HCT116 (cell line): Measurements from ENCODE around the gene IL1B. TPM values are rescaled to one million over a fixed set of nuclear protein-coding genes. Genes with fewer than 3 reads are reported as not detected.

Experiments
- ATAC-seq: fragments of 200-7000 bp; cut with Tn5 transposase; 2 replicates; pipeline ENCODE4 v1.9.1; 2020; ENCODE audit warnings: mild to moderate bottlenecking, moderate library complexity
- BruUV-seq: library from RNA; stranded (reverse); fragments of 400-500 nt; replicated peaks from 2 replicates; lab custom pipeline; 2021; lab: Mats Ljungman, UMichigan
- CTCF ChIA-PET: fragments of 300-600 bp; sonication (Branson Sonifier 250); formaldehyde crosslinking; loops from one replicate; lab custom pipeline; 2021; ENCODE audit warnings: antibody characterized with exemption; lab: Charles Lee
- POLR2A ChIA-PET: fragments of 300-600, 350-600 bp; sonication (Branson Sonifier 250); formaldehyde crosslinking; loops from one replicate; lab custom pipeline; 2021; ENCODE audit warnings: antibody characterized with exemption; lab: Charles Lee
- RAD21 ChIA-PET, 2 experiments: fragments of 300-600 bp; sonication (Branson Sonifier 250); formaldehyde crosslinking; loops; one replicate each; lab custom pipeline; 2023; ENCODE audit warnings: low total read pairs in 2 of 2; ENCODE audit not compliant: uncharacterized antibody in 2 of 2, unreplicated experiment in 2 of 2, low non-redundant PET in 1 of 2; lab: Charles Lee
- DNase-seq: peaks from one replicate; pipeline ENCODE4 v3.0.0-alpha.2; 2010; ENCODE audit warnings: low read depth, low spot score
- H2AFZ ChIP-seq: fragments of 200-600 bp; shearing (Covaris generic), sonication (generic); 2 replicates; pipeline ENCODE4 v1.6.1; 2017; ENCODE audit warnings: low read depth, mixed run types, mixed read lengths, antibody characterized with exemption, low read length; ENCODE audit not compliant: poor library complexity, severe bottlenecking
- H3K27ac ChIP-seq: 2 replicates; pipeline ENCODE4 v1.5.1; 2012; ENCODE audit warnings: low read depth, low read length
- H3K27me3 ChIP-seq: fragments of 200-600 bp; sonication (generic); 2 replicates; pipeline ENCODE4 v1.6.1; 2016; ENCODE audit warnings: mixed run types, low read length, mixed read lengths; ENCODE audit not compliant: insufficient read depth
- H3K36me3 ChIP-seq, 2 experiments: fragments of 200-500 bp in 1 of 2; fragments of 200-600 bp in 1 of 2; sonication (Bioruptor generic) in 1 of 2; sonication (generic) in 1 of 2; 2 replicates each; pipeline versions ENCODE4 v1.5.1 to v1.6.1; 2014 to 2016; ENCODE audit warnings: low read length in 2 of 2, inconsistent platforms in 1 of 2, mixed read lengths in 1 of 2, mixed run types in 1 of 2; ENCODE audit not compliant: insufficient read depth in 2 of 2, control insufficient read depth in 1 of 2
- H3K4me1 ChIP-seq, 2 experiments: fragments of 200-600 bp in 1 of 2; sonication (generic) in 1 of 2; 2 replicates each; pipeline versions ENCODE4 v1.5.1 to v1.6.1; 2012 to 2017; ENCODE audit warnings: low read length in 2 of 2, inconsistent platforms in 1 of 2, mild to moderate bottlenecking in 1 of 2, mixed read lengths in 1 of 2, mixed run types in 1 of 2, moderate library complexity in 1 of 2; ENCODE audit not compliant: insufficient read depth in 2 of 2, control insufficient read depth in 1 of 2
- H3K4me2 ChIP-seq: fragments of 200-600 bp; sonication (generic); 2 replicates; pipeline ENCODE4 v1.6.1; 2017; ENCODE audit warnings: mixed run types, low read length, mixed read lengths
- H3K4me3 ChIP-seq, 2 experiments: fragments of 200-600 bp in 1 of 2; sonication (generic) in 1 of 2; replicated peaks in 1 of 2; 2 replicates each; pipeline ENCODE4 v1.5.1; 2011 to 2016; ENCODE audit warnings: low read length in 2 of 2, control low read depth in 1 of 2, low read depth in 1 of 2, mild to moderate bottlenecking in 1 of 2, mixed read lengths in 1 of 2, mixed run types in 1 of 2
- H3K79me2 ChIP-seq: fragments of 200-600 bp; sonication (generic); 2 replicates; pipeline ENCODE4 v1.6.1; 2017; ENCODE audit warnings: mild to moderate bottlenecking, mixed run types, low read length, moderate library complexity, mixed read lengths; ENCODE audit not compliant: insufficient read depth
- H3K9ac ChIP-seq: fragments of 200-600 bp; sonication (generic); 2 replicates; pipeline ENCODE4 v1.6.1; 2016; ENCODE audit warnings: low read length, mixed read lengths
- H3K9me2 ChIP-seq: fragments of 200-600 bp; sonication (generic), shearing (Covaris generic); 2 replicates; pipeline ENCODE4 v1.6.1; 2017; ENCODE audit warnings: mixed run types, mild to moderate bottlenecking, moderate library complexity; ENCODE audit not compliant: insufficient read depth
- H3K9me3 ChIP-seq, 2 experiments: fragments of 200-500 bp in 1 of 2; fragments of 200-600 bp in 1 of 2; sonication (Bioruptor generic) in 1 of 2; sonication (generic) in 1 of 2; 2 replicates each; pipeline ENCODE4 v1.6.1; 2014 to 2017; ENCODE audit warnings: low read length in 2 of 2, mixed read lengths in 2 of 2, inconsistent platforms in 1 of 2, low read depth in 1 of 2, mild to moderate bottlenecking in 1 of 2, mixed run types in 1 of 2, moderate library complexity in 1 of 2; ENCODE audit not compliant: control insufficient read depth in 1 of 2, insufficient read depth in 1 of 2
- H4K20me1 ChIP-seq: fragments of 200-600 bp; sonication (generic), shearing (Covaris generic); 2 replicates; pipeline ENCODE4 v1.6.1; 2017; ENCODE audit warnings: mixed run types, mild to moderate bottlenecking, moderate library complexity; ENCODE audit not compliant: insufficient read depth
- CBX3 ChIP-seq: IDR thresholded peaks from 2 replicates; pipeline ENCODE4 v1.6.1; 2012; ENCODE audit warnings: low read depth
- CEBPB ChIP-seq: IDR thresholded peaks from 2 replicates; pipeline ENCODE4 v1.6.1; 2012; ENCODE audit warnings: low read depth
- EZH2 ChIP-seq: fragments of 200-600 bp; sonication (generic); IDR thresholded peaks from 2 replicates; pipeline ENCODE4 v1.6.1; 2017; ENCODE audit warnings: antibody characterized with exemption, mixed run types
- FOSL1 ChIP-seq: IDR thresholded peaks from 2 replicates; pipeline ENCODE4 v1.6.1; 2012; ENCODE audit warnings: low read depth
- POLR2A ChIP-seq: IDR thresholded peaks from 2 replicates; pipeline ENCODE4 v1.7.0; 2011; ENCODE audit warnings: borderline replicate concordance; ENCODE audit not compliant: insufficient read depth, insufficient read length; ENCODE audit errors: extremely low read depth
- RAD21 ChIP-seq: IDR thresholded peaks from 2 replicates; pipeline ENCODE4 v1.6.1; 2012; ENCODE audit warnings: low read depth, mild to moderate bottlenecking
- SP1 ChIP-seq: IDR thresholded peaks from 2 replicates; pipeline ENCODE4 v1.6.1; 2012; ENCODE audit warnings: low read depth
- TCF7L2 ChIP-seq: IDR thresholded peaks from 2 replicates; pipeline ENCODE4 v1.7.0; 2011; ENCODE audit warnings: borderline replicate concordance, inconsistent platforms; ENCODE audit not compliant: insufficient read depth, insufficient read length; ENCODE audit errors: extremely low read depth
- YY1 ChIP-seq: IDR thresholded peaks from 2 replicates; pipeline ENCODE4 v1.6.1; 2011; ENCODE audit warnings: low read length, low read depth, moderate library complexity, mild to moderate bottlenecking; ENCODE audit not compliant: insufficient replicate concordance; ENCODE audit errors: extremely low read depth
- ZFX ChIP-seq: fragments of 450-650 bp; IDR thresholded peaks from 2 replicates; pipeline ENCODE4 v1.6.1; 2017
- intact Hi-C: fragments of 100-400 bp; cut with micrococcal nuclease; formaldehyde crosslinking; loops from 2 replicates; pipeline ENCODE4 v1.10.0; 2022
- total RNA-seq: library from RNA; stranded (reverse); gene quantifications from one replicate; pipeline ENCODE4 v1.2.1, GENCODE V29; 2021; ENCODE audit not compliant: unreplicated experiment
- TF ChIP-seq, protein P1 (sequence below), 3 experiments: fragments of 200-600 bp in 1 of 3; sonication (generic) in 1 of 3; IDR thresholded peaks in 2 of 3; conservative IDR thresholded peaks in 1 of 3; 2 replicates each; pipeline ENCODE4 v1.5.1; 2012 to 2017; ENCODE audit warnings: low read depth in 2 of 3, low read length in 2 of 3, antibody characterized with exemption in 1 of 3, borderline replicate concordance in 1 of 3, control low read depth in 1 of 3, mild to moderate bottlenecking in 1 of 3, mixed read lengths in 1 of 3, mixed run types in 1 of 3, moderate library complexity in 1 of 3; ENCODE audit not compliant: insufficient read depth in 1 of 3
- TF ChIP-seq, protein P2 (sequence below): IDR thresholded peaks from 2 replicates; pipeline ENCODE4 v1.6.1; 2012; ENCODE audit warnings: low read depth
- TF ChIP-seq, protein P3 (sequence below): IDR thresholded peaks from 2 replicates; pipeline ENCODE4 v1.6.1; 2012
- TF ChIP-seq, protein P4 (sequence below): IDR thresholded peaks from 2 replicates; pipeline ENCODE4 v1.6.1; 2011; ENCODE audit warnings: mild to moderate bottlenecking, low read length, moderate library complexity; ENCODE audit not compliant: insufficient replicate concordance; ENCODE audit errors: extremely low read depth

IL1B gene
- total RNA-seq, 1 experiment from 2014 or later: not detected

DNA sequence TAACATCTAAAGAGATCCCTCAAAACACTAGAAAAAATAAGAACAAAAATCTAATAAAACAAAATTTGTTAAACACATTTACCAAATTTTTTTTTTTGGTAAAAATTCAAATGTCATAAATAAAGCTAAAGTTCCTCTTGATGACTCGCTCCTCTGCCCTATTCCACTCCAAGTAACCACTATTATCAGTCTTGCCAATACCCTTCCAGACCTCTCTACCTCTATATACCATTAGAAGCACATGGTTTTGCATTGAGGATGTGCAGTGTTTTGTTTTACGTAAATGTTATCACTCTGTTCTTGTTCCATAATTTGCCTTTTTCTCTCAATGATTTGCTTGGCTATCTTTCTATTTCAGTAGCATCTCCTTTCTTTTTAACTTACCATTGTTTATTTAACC is 10.9 kb downstream of the IL1B start:
- peaks cover 7 to 9% of the 10 kb centered on the region in 2 experiments; a peak in 2 of 4 replicates for H3K4me1 ChIP-seq
- TF ChIP-seq CBX3 (no peak), POLR2A (no peak), RAD21 (no peak), TCF7L2 (no peak), FOSL1 (no peak)
- TF ChIP-seq, all 23 proteins: peak for 0
- Histone ChIP-seq H3K79me2 (no peaks in the 10 kb centered on the region), H3K9me3 (no peaks in the 10 kb centered on the region), H3K36me3 (no peaks in the 10 kb centered on the region), H3K27ac (no peak overlapping the region), H3K9me2 (no peaks in the 10 kb centered on the region), H3K4me3 (no peak overlapping the region), H3K9ac (no peak overlapping the region), H4K20me1 (no peaks in the 10 kb centered on the region), H2AFZ (no peak overlapping the region), H3K27me3 (no peaks in the 10 kb centered on the region), H3K4me2 (no peak overlapping the region)
- DNase-seq (no peak), ATAC-seq (no peak)
- POLR2A ChIA-PET: no interaction called here
- intact Hi-C loops: no loop called here
- RAD21 ChIA-PET: no interaction called here
- CTCF ChIA-PET: no interaction called here
- BruUV-seq: no TSS peak

DNA sequence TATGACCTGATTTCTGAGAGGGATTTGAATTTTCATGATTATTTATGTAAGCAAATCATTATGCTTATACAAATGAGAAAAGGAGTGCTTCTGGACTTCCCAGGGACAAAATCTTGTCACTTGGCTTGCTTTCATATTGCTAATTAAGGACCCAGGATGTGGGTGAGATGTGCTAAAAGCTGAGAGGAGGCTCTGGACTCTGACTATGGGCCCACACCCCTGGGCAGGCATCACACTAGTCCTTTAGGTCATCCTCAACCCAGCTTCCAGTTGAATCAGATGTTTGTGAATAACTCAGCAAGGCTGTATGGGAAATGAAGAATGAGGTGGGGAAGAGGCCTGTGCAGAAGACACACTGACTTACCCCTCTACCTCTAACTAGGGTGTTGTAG is 11.9 kb downstream of the IL1B start:
- ChIA-PET RAD21 (no interaction called here), CTCF (no interaction called here)
- Histone ChIP-seq H3K9me2 (no peaks in the 10 kb centered on the region), H3K4me2 (no peak overlapping the region), H4K20me1 (no peaks in the 10 kb centered on the region), H3K9me3 (no peaks in the 10 kb centered on the region), H3K27ac (no peak overlapping the region), H3K9ac (no peak overlapping the region), H3K79me2 (no peaks in the 10 kb centered on the region), H3K4me1 (peaks cover 7 to 9% of the 10 kb centered on the region in 2 experiments; a peak in 2 of 4 replicates), H3K36me3 (no peaks in the 10 kb centered on the region)
- no peak for ATAC-seq
- no peak for DNase-seq
- intact Hi-C loops: no loop called here
- TF ChIP-seq, protein P1, sequence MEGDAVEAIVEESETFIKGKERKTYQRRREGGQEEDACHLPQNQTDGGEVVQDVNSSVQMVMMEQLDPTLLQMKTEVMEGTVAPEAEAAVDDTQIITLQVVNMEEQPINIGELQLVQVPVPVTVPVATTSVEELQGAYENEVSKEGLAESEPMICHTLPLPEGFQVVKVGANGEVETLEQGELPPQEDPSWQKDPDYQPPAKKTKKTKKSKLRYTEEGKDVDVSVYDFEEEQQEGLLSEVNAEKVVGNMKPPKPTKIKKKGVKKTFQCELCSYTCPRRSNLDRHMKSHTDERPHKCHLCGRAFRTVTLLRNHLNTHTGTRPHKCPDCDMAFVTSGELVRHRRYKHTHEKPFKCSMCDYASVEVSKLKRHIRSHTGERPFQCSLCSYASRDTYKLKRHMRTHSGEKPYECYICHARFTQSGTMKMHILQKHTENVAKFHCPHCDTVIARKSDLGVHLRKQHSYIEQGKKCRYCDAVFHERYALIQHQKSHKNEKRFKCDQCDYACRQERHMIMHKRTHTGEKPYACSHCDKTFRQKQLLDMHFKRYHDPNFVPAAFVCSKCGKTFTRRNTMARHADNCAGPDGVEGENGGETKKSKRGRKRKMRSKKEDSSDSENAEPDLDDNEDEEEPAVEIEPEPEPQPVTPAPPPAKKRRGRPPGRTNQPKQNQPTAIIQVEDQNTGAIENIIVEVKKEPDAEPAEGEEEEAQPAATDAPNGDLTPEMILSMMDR (IDR thresholded peaks at IDR 0.05 in 2 of 3, conservative IDR thresholded peaks at IDR 0.05 in 1 of 3; ENCODE audit: borderline replicate concordance in 1 of 3, insufficient read depth in 1 of 3, low read depth in 2 of 3, low read length in 2 of 3): no peak
- TF ChIP-seq SP1 (no peak), ZFX (no peak), YY1 (no peak), CEBPB (no peak), EZH2 (no peak)
- TF ChIP-seq, protein P2, sequence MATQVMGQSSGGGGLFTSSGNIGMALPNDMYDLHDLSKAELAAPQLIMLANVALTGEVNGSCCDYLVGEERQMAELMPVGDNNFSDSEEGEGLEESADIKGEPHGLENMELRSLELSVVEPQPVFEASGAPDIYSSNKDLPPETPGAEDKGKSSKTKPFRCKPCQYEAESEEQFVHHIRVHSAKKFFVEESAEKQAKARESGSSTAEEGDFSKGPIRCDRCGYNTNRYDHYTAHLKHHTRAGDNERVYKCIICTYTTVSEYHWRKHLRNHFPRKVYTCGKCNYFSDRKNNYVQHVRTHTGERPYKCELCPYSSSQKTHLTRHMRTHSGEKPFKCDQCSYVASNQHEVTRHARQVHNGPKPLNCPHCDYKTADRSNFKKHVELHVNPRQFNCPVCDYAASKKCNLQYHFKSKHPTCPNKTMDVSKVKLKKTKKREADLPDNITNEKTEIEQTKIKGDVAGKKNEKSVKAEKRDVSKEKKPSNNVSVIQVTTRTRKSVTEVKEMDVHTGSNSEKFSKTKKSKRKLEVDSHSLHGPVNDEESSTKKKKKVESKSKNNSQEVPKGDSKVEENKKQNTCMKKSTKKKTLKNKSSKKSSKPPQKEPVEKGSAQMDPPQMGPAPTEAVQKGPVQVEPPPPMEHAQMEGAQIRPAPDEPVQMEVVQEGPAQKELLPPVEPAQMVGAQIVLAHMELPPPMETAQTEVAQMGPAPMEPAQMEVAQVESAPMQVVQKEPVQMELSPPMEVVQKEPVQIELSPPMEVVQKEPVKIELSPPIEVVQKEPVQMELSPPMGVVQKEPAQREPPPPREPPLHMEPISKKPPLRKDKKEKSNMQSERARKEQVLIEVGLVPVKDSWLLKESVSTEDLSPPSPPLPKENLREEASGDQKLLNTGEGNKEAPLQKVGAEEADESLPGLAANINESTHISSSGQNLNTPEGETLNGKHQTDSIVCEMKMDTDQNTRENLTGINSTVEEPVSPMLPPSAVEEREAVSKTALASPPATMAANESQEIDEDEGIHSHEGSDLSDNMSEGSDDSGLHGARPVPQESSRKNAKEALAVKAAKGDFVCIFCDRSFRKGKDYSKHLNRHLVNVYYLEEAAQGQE: no peak
- TF ChIP-seq, protein P3, sequence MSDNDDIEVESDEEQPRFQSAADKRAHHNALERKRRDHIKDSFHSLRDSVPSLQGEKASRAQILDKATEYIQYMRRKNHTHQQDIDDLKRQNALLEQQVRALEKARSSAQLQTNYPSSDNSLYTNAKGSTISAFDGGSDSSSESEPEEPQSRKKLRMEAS: no peak
- TF ChIP-seq, protein P4, sequence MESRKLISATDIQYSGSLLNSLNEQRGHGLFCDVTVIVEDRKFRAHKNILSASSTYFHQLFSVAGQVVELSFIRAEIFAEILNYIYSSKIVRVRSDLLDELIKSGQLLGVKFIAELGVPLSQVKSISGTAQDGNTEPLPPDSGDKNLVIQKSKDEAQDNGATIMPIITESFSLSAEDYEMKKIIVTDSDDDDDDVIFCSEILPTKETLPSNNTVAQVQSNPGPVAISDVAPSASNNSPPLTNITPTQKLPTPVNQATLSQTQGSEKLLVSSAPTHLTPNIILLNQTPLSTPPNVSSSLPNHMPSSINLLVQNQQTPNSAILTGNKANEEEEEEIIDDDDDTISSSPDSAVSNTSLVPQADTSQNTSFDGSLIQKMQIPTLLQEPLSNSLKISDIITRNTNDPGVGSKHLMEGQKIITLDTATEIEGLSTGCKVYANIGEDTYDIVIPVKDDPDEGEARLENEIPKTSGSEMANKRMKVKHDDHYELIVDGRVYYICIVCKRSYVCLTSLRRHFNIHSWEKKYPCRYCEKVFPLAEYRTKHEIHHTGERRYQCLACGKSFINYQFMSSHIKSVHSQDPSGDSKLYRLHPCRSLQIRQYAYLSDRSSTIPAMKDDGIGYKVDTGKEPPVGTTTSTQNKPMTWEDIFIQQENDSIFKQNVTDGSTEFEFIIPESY: no peak
- TF ChIP-seq, all 23 proteins: peak for 0
- POLR2A ChIA-PET: no interaction called here
- BruUV-seq: no TSS peak
- H3K4me3 ChIP-seq: no peak overlapping the region
- no peaks in the 10 kb centered on the region for H3K27me3 ChIP-seq
- H2AFZ ChIP-seq: no peak overlapping the region
